ENCODE results near the gene HOXC10. TPM values are rescaled to one million over a fixed set of nuclear protein-coding genes. Genes with fewer than 3 reads are reported as not detected.

Gene HOXC10
- total and polyA plus RNA-seq, 7 donors = not detected

DNA sequence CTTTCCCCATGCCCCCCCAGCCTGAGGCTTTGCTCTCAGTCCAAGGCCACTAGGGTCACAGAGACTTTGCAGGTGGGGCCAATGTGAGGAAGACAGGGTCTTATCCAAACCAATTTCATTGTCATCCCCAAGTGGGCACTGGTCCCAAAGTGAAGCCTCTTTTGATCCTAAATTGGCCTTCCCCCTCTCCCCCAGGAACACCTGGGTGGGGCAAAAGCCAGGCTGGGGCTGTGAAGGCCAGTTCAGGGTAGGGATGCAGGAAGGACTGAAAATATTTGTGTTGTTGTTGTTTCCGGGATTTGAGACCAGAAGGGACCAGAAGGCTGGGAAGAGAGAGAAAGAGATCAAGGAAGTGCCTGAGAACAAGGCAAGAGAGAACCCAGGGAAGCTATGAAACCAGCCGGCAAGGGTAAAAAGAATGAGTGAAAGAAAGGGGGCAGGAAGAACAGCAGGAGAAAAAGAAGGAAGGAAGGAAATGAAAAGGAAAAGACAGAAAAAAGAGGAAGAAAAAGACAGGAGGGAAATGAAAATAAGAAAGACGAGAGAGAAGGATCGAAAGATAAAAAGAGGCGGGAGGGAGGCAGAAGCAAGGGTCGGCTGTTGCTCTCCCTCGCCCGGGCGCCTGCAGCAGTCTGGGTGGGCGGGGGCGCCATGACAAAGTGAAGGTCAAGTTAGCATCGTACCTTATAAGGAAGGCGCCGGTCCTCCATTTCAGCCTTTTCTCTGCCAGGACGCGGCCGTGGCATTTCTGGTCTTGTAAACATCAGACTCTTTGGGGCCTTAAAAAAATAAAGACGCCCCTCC, 19.5 kb upstream of the HOXC10 start:
- peaks cover 95 to 100% (median 98%) of the 10 kb centered on the region in 3 donors for H3K27me3 ChIP-seq
- H3K4me1 ChIP-seq = peaks cover 0 to 29% (median 17%) of the 10 kb centered on the region in 4 donors
- H3K36me3 ChIP-seq = no peaks in the 10 kb centered on the region
- no peak overlapping the region for H3K27ac ChIP-seq
- TF ChIP-seq EP300 (IDR thresholded peaks at IDR 0.05) (no peak), POLR2A (IDR thresholded peaks at IDR 0.05) (no peak), POLR2AphosphoS5 (IDR thresholded peaks at IDR 0.05) (no peak)
- TF ChIP-seq, protein P1, sequence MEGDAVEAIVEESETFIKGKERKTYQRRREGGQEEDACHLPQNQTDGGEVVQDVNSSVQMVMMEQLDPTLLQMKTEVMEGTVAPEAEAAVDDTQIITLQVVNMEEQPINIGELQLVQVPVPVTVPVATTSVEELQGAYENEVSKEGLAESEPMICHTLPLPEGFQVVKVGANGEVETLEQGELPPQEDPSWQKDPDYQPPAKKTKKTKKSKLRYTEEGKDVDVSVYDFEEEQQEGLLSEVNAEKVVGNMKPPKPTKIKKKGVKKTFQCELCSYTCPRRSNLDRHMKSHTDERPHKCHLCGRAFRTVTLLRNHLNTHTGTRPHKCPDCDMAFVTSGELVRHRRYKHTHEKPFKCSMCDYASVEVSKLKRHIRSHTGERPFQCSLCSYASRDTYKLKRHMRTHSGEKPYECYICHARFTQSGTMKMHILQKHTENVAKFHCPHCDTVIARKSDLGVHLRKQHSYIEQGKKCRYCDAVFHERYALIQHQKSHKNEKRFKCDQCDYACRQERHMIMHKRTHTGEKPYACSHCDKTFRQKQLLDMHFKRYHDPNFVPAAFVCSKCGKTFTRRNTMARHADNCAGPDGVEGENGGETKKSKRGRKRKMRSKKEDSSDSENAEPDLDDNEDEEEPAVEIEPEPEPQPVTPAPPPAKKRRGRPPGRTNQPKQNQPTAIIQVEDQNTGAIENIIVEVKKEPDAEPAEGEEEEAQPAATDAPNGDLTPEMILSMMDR (IDR thresholded peaks at IDR 0.05) = no peak
- H3K4me3 ChIP-seq = no peak overlapping the region
- no peak for DNase-seq
- 3 to 6% methylated on average over 18 of the region's 18 CpGs for WGBS, 2 donors
- no peaks in the 10 kb centered on the region for H3K9me3 ChIP-seq
- intact Hi-C loops (cut with DNase I) = no loop called here

DNA sequence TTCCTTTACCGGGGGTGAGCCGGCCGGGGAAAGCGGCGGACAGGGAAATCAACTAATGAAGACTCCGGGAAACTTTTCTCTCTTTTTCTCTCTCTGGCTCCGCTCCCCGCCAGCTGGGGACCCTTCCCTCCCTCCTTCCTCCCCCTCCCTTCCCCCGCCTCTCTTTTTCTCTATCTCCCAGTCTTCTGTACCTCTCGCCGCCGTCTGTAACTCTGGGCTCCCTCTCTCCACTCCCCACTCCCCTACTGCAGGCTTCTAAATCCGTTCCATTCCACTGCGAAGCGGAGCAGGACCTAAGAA, 18.9 kb upstream of the HOXC10 start:
- TF ChIP-seq POLR2AphosphoS5 (IDR thresholded peaks at IDR 0.05) (no peak), EP300 (IDR thresholded peaks at IDR 0.05) (no peak), POLR2A (IDR thresholded peaks at IDR 0.05) (no peak)
- TF ChIP-seq, protein P1 (IDR thresholded peaks at IDR 0.05) = no peak
- WGBS, 2 donors = 5 to 10% methylated on average over 15 of the region's 15 CpGs
- intact Hi-C loops (cut with DNase I) = no loop called here
- Histone ChIP-seq H3K36me3 (no peaks in the 10 kb centered on the region), H3K27ac (no peak overlapping the region), H3K4me3 (no peak overlapping the region), H3K27me3 (peaks cover 94 to 100% (median 98%) of the 10 kb centered on the region in 3 donors), H3K9me3 (no peaks in the 10 kb centered on the region), H3K4me1 (peaks cover 0 to 23% (median 15%) of the 10 kb centered on the region in 4 donors)
- DNase-seq = no peak

DNA sequence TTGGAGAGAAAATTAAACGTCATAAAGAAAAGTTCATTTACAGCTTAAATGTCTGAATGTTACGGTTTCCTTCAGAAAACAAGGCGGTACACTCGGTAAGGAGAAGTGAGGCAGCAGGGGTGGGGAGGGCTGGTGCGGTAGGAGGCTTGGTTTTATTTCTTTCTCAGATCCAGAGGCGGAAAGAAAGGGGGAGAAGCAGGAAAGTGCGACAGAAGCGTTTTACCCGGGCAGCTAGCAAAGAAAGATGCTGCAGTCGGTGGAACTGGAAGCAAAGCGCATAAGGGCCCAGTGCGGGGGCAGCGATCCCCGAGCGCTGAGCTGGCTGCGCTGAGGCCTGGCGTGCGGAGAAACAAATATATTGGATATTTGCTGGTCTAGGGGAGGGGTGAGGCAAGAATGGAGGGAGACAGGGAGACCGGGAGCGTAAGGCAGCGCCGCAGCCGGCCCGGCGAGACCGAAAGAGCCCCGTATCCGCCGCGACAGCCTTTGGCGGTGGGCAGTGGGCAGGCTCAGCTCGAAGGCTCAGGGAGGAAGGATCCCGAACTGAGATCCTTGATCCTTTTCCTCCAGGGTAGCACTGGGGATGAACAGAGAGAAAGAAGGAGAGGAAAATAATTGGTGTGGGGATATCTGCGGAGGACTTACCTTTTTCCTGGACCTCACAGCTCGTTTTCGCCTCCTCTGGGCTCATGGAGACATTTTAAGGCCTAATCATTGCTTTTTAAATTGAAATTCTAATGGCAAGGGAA, 18.4 kb upstream of the HOXC10 start:
- intact Hi-C loops (cut with DNase I) = no loop called here
- Histone ChIP-seq H3K4me3 (no peak overlapping the region), H3K9me3 (no peaks in the 10 kb centered on the region), H3K36me3 (no peaks in the 10 kb centered on the region), H3K27ac (no peak overlapping the region), H3K4me1 (peaks cover 0 to 18% (median 12%) of the 10 kb centered on the region in 4 donors), H3K27me3 (peaks cover 94 to 100% (median 98%) of the 10 kb centered on the region in 3 donors)
- TF ChIP-seq EP300 (IDR thresholded peaks at IDR 0.05) (no peak), POLR2AphosphoS5 (IDR thresholded peaks at IDR 0.05) (no peak), POLR2A (IDR thresholded peaks at IDR 0.05) (no peak)
- TF ChIP-seq, protein P1 (IDR thresholded peaks at IDR 0.05) = no peak
- WGBS, 2 donors = 8 to 17% methylated on average over 36 of the region's 36 CpGs
- DNase-seq = no peak

DNA sequence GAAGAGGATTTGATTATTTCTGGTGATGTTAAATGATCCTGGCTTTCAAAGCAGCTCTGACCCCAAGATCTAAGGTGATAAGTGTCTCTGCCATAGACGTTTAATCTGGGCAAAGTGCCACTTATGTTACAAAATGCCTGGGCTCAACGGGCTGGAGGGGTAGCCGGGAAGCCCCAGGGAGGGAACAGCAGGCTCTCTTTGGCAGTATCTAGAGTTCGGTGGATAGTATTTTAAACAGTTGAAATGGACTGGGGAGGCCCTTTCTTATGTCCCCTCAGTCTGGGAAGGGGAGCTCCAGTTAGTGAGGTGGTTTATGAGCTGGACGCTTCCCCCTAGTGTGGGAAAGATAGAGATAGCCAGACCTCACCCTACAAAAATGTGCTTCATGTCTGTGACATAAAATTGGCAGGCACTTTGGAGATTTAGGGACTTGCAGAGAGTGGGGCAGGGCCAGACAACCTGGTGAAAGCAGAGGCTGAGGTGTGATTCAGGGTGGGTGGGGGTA, 17.5 kb upstream of the HOXC10 start:
- H3K36me3 ChIP-seq = no peaks in the 10 kb centered on the region
- H3K27ac ChIP-seq = no peak overlapping the region
- TF ChIP-seq, protein P1 (IDR thresholded peaks at IDR 0.05) = no peak
- no peak for TF ChIP-seq EP300 (IDR thresholded peaks at IDR 0.05)
- TF ChIP-seq POLR2AphosphoS5 (IDR thresholded peaks at IDR 0.05) = no peak
- no peak for TF ChIP-seq POLR2A (IDR thresholded peaks at IDR 0.05)
- no peak overlapping the region for H3K4me3 ChIP-seq
- WGBS, 2 donors = 10 to 13% methylated on average over 5 of the region's 5 CpGs
- H3K4me1 ChIP-seq = peaks cover 0 to 14% (median 12%) of the 10 kb centered on the region in 4 donors
- intact Hi-C loops (cut with DNase I) = no loop called here
- no peak for DNase-seq
- H3K9me3 ChIP-seq = no peaks in the 10 kb centered on the region
- peaks cover 95 to 100% (median 98%) of the 10 kb centered on the region in 3 donors for H3K27me3 ChIP-seq
